Measurements from ENCODE around the gene CST9. TPM values are rescaled to one million over a fixed set of nuclear protein-coding genes. Genes with fewer than 3 reads are reported as not detected.

CST9 gene
- total and polyA plus RNA-seq, 2 of the 13 experiments (the other 11 are each of a cell fraction or from before 2014, with no cell fraction given) = 0.07 TPM; not detected in 1

DNA sequence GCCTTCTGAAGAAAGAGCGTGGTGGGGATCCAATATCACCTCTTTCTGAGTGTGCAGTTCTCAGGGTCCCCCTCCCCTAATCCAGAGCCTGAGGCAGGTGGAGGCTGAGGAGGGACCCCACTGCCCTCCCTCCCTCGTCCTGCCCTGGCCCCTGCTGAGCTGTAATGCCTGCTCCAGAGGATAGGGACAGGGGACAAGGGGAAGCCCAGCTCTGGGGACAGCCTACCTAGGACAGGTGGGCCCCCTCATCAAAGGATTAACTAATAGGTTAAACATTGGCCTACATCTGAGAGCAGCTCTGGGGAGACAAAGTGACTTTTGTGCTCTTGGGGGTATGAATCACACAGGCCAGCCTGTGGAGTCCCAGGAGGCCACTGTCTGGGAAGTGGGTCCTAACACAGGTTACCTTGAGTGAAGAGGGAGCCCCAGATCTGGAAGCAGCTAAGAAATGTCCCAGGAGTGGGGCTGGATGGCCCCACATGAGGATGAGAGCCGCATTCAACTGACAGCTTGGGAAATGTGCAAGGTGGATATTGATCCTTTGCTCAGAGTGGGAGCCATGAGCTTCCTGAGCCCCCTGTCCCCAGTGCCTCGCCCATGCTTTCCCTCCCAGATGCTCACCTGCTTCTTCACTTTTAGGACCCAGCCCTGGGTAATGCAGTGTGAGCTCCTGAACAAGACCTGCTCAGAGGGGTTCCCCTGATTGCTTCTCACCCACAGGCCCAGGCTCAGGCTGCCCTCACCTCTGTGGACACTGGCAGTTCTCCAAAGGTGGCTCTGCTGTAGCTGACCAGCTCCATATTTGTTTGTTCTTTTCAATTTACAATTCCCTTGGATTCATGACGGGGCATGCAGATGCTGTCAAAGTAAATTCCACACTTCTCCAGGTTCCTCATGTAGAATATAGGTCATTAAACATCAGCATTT is 19.6 kb downstream of the CST9 start (continued):
- TF ChIP-seq, protein P1, sequence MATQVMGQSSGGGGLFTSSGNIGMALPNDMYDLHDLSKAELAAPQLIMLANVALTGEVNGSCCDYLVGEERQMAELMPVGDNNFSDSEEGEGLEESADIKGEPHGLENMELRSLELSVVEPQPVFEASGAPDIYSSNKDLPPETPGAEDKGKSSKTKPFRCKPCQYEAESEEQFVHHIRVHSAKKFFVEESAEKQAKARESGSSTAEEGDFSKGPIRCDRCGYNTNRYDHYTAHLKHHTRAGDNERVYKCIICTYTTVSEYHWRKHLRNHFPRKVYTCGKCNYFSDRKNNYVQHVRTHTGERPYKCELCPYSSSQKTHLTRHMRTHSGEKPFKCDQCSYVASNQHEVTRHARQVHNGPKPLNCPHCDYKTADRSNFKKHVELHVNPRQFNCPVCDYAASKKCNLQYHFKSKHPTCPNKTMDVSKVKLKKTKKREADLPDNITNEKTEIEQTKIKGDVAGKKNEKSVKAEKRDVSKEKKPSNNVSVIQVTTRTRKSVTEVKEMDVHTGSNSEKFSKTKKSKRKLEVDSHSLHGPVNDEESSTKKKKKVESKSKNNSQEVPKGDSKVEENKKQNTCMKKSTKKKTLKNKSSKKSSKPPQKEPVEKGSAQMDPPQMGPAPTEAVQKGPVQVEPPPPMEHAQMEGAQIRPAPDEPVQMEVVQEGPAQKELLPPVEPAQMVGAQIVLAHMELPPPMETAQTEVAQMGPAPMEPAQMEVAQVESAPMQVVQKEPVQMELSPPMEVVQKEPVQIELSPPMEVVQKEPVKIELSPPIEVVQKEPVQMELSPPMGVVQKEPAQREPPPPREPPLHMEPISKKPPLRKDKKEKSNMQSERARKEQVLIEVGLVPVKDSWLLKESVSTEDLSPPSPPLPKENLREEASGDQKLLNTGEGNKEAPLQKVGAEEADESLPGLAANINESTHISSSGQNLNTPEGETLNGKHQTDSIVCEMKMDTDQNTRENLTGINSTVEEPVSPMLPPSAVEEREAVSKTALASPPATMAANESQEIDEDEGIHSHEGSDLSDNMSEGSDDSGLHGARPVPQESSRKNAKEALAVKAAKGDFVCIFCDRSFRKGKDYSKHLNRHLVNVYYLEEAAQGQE (IDR thresholded peaks at IDR 0.05; ENCODE audit: borderline replicate concordance in 1 of 2, low read depth in 1 of 2, low read length in 2 of 2) = 0 out of 4 replicates have a peak, but pooled peaks of 1 of the 2 experiments have one; percentile 24
- TF ChIP-seq WIZ (CRISPR knock-in tag; IDR thresholded peaks at IDR 0.05) (no peak), ZNF660 (CRISPR knock-in tag; IDR thresholded peaks at IDR 0.05; ENCODE audit: borderline replicate concordance, low read depth) (no peak), CAMTA2 (CRISPR knock-in tag; IDR thresholded peaks at IDR 0.05; ENCODE audit: borderline replicate concordance) (0 out of 2 replicates have a peak, but pooled peaks have one; percentile 42), ZNF180 (CRISPR knock-in tag; IDR thresholded peaks at IDR 0.05; ENCODE audit: borderline replicate concordance, low read depth) (no peak), FLYWCH1 (CRISPR knock-in tag; IDR thresholded peaks at IDR 0.05) (no peak), SOX13 (IDR thresholded peaks at IDR 0.05) (peak; percentile 61), SOX13 (CRISPR knock-in tag; conservative IDR thresholded peaks at IDR 0.05 in 1 of 2, IDR thresholded peaks at IDR 0.05 in 1 of 2) (peak in 1 of 2 experiments; percentile 78; a peak in 2 of 4 replicates), PTBP1 (IDR thresholded peaks at IDR 0.05; ENCODE audit: low read depth, low read length, poor library complexity, severe bottlenecking) (no peak), SP1 (IDR thresholded peaks at IDR 0.05) (no peak), SP1 (CRISPR knock-in tag; IDR thresholded peaks at IDR 0.05) (peak; percentile 37; the same call in 1 of the 2 replicates), CREM (IDR thresholded peaks at IDR 0.05) (peak; percentile 62; the same call in 1 of the 2 replicates), CREM (CRISPR knock-in tag; IDR thresholded peaks at IDR 0.05) (no peak), SP4 (CRISPR knock-in tag; IDR thresholded peaks at IDR 0.05) (no peak; the same call in 1 of the 2 replicates)
- TF ChIP-seq, protein P2, sequence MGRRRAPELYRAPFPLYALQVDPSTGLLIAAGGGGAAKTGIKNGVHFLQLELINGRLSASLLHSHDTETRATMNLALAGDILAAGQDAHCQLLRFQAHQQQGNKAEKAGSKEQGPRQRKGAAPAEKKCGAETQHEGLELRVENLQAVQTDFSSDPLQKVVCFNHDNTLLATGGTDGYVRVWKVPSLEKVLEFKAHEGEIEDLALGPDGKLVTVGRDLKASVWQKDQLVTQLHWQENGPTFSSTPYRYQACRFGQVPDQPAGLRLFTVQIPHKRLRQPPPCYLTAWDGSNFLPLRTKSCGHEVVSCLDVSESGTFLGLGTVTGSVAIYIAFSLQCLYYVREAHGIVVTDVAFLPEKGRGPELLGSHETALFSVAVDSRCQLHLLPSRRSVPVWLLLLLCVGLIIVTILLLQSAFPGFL (CRISPR knock-in tag; IDR thresholded peaks at IDR 0.05) = no peak
- TF ChIP-seq, protein P3, sequence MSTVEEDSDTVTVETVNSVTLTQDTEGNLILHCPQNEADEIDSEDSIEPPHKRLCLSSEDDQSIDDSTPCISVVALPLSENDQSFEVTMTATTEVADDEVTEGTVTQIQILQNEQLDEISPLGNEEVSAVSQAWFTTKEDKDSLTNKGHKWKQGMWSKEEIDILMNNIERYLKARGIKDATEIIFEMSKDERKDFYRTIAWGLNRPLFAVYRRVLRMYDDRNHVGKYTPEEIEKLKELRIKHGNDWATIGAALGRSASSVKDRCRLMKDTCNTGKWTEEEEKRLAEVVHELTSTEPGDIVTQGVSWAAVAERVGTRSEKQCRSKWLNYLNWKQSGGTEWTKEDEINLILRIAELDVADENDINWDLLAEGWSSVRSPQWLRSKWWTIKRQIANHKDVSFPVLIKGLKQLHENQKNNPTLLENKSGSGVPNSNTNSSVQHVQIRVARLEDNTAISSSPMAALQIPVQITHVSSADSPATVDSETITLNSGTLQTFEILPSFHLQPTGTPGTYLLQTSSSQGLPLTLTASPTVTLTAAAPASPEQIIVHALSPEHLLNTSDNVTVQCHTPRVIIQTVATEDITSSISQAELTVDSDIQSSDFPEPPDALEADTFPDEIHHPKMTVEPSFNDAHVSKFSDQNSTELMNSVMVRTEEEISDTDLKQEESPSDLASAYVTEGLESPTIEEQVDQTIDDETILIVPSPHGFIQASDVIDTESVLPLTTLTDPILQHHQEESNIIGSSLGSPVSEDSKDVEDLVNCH (CRISPR knock-in tag; IDR thresholded peaks at IDR 0.05) = no peak
- TF ChIP-seq, protein P4, sequence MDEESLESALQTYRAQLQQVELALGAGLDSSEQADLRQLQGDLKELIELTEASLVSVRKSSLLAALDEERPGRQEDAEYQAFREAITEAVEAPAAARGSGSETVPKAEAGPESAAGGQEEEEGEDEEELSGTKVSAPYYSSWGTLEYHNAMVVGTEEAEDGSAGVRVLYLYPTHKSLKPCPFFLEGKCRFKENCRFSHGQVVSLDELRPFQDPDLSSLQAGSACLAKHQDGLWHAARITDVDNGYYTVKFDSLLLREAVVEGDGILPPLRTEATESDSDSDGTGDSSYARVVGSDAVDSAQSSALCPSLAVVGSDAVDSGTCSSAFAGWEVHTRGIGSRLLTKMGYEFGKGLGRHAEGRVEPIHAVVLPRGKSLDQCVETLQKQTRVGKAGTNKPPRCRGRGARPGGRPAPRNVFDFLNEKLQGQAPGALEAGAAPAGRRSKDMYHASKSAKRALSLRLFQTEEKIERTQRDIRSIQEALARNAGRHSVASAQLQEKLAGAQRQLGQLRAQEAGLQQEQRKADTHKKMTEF (CRISPR knock-in tag; IDR thresholded peaks at IDR 0.05) = peak; percentile 33
- TF ChIP-seq, protein P5, sequence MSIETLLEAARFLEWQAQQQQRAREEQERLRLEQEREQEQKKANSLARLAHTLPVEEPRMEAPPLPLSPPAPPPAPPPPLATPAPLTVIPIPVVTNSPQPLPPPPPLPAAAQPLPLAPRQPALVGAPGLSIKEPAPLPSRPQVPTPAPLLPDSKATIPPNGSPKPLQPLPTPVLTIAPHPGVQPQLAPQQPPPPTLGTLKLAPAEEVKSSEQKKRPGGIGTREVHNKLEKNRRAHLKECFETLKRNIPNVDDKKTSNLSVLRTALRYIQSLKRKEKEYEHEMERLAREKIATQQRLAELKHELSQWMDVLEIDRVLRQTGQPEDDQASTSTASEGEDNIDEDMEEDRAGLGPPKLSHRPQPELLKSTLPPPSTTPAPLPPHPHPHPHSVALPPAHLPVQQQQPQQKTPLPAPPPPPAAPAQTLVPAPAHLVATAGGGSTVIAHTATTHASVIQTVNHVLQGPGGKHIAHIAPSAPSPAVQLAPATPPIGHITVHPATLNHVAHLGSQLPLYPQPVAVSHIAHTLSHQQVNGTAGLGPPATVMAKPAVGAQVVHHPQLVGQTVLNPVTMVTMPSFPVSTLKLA (IDR thresholded peaks at IDR 0.05) = no peak

Measured in HepG2 (cell line).